ENCODE data around the gene ADCY2.

- TF ChIP-seq POLR2A (IDR thresholded peaks at IDR 0.05), result no peak
- TF ChIP-seq CTCF (IDR thresholded peaks at IDR 0.05), result no peak
- no peak for TF ChIP-seq POLR2AphosphoS5 (IDR thresholded peaks at IDR 0.05; ENCODE audit: insufficient read depth in 1 of 2, low read depth in 1 of 2)
Observed at GRCh38 chr5:7592910-7593309, 197.0 kb downstream of the ADCY2 start.
